ENCODE results near the gene AKIRIN2. TPM values are rescaled to one million over a fixed set of nuclear protein-coding genes. Genes with fewer than 3 reads are reported as not detected.

AKIRIN2 gene
- total and polyA plus RNA-seq, 2 donors (not counting 1 experiment from before 2014, with no cell fraction given): 82.2 to 108 TPM

DNA sequence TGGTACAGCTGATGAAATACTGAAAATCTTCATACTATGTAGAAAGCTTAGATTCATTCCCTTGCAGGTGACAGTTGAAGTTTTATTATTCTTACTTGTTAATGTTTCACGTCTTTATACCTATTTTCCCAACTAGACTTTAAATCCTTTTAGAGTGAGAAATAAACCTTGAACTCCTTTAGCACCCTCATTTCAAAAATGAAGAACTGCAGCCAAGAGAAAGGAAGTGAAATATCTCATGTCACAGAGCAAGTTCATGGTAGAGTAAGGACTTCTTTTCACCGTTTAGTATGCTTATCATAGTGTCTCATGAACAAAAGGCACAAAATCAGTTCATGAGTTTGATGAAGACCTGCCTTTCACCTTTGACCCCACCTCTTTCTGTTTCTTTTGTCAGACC lies 73.6 kb downstream of the AKIRIN2 start:
- ChIA-PET CTCF (no interaction called here), POLR2A (no interaction called here)
- WGBS (ENCODE audit: insufficient coverage): no CpG with 5 or more reads among the region's 2 CpGs
- no peak overlapping the region for H3K27ac Mint-ChIP-seq
- no peaks in the 10 kb centered on the region for H3K4me1 Mint-ChIP-seq
- no peaks in the 10 kb centered on the region for H4K20me1 ChIP-seq (ENCODE audit: control insufficient read depth, insufficient read depth, low read length, poor library complexity, severe bottlenecking)
- H3K27ac ChIP-seq (ENCODE audit: low read length in 2 of 2): no peak overlapping the region
- H3K36me3 ChIP-seq (replicated peaks in 1 of 2; ENCODE audit: control extremely low read depth in 1 of 2, control insufficient read depth in 1 of 2, extremely low read depth in 1 of 2, insufficient read depth in 2 of 2, low read length in 1 of 2): peaks cover 0 to 9% of the 10 kb centered on the region in 2 experiments
- H3K9ac ChIP-seq (ENCODE audit: low read length): no peak overlapping the region
- DNase-seq (no peak), ATAC-seq (ENCODE audit: low read depth) (no peak)
- no peak for TF ChIP-seq EZH2 (IDR thresholded peaks at IDR 0.05; ENCODE audit: borderline replicate concordance, insufficient read depth, low read depth, low read length, poor library complexity, severe bottlenecking)
- TF ChIP-seq, protein P1, sequence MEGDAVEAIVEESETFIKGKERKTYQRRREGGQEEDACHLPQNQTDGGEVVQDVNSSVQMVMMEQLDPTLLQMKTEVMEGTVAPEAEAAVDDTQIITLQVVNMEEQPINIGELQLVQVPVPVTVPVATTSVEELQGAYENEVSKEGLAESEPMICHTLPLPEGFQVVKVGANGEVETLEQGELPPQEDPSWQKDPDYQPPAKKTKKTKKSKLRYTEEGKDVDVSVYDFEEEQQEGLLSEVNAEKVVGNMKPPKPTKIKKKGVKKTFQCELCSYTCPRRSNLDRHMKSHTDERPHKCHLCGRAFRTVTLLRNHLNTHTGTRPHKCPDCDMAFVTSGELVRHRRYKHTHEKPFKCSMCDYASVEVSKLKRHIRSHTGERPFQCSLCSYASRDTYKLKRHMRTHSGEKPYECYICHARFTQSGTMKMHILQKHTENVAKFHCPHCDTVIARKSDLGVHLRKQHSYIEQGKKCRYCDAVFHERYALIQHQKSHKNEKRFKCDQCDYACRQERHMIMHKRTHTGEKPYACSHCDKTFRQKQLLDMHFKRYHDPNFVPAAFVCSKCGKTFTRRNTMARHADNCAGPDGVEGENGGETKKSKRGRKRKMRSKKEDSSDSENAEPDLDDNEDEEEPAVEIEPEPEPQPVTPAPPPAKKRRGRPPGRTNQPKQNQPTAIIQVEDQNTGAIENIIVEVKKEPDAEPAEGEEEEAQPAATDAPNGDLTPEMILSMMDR (IDR thresholded peaks at IDR 0.05): no peak
- no peaks in the 10 kb centered on the region for H3K27me3 Mint-ChIP-seq
- no peaks in the 10 kb centered on the region for H3K9me3 Mint-ChIP-seq (ENCODE audit: insufficient read depth)
- H3K4me2 ChIP-seq (replicated peaks; ENCODE audit: low read depth, low read length, poor library complexity, severe bottlenecking): no peak overlapping the region
- no peak overlapping the region for H3K4me3 ChIP-seq (ENCODE audit: control extremely low read depth in 1 of 5, extremely low read depth in 1 of 5, insufficient read depth in 1 of 5, low read depth in 2 of 5, low read length in 4 of 5)
- H3K4me3 Mint-ChIP-seq: no peak overlapping the region
- no peaks in the 10 kb centered on the region for H3K9me3 ChIP-seq (ENCODE audit: control extremely low read depth in 1 of 3, control insufficient read depth in 2 of 3, insufficient read depth in 1 of 3, low read length in 2 of 3)
- H3K79me2 ChIP-seq (ENCODE audit: control insufficient read depth, insufficient read depth, low read length): no peaks in the 10 kb centered on the region
- no peak overlapping the region for H2AFZ ChIP-seq (ENCODE audit: insufficient read depth, low read depth, low read length, poor library complexity, severe bottlenecking)
- intact Hi-C loops (cut with micrococcal nuclease): no loop called here
- H3K4me1 ChIP-seq (ENCODE audit: control insufficient read depth in 2 of 2, insufficient read depth in 2 of 2, low read length in 2 of 2): no peaks in the 10 kb centered on the region
- no peaks in the 10 kb centered on the region for H3K27me3 ChIP-seq (replicated peaks in 1 of 4; ENCODE audit: control extremely low read depth in 1 of 4, control insufficient read depth in 3 of 4, insufficient read depth in 4 of 4, low read length in 3 of 4)

Small RNA genes within 50 kb of the gene (small RNA-seq; reads per million reads assigned to genes)
- gene RF01210 (ENCODE audit: insufficient read length, low read depth, low replicate concordance): not detected

Other genes starting within 250 kb of the AKIRIN2 start
- gene SLC35A1, start 229.3 kb downstream of the AKIRIN2 start, total RNA-seq: 15.1 and 15.6 TPM in 2 replicates
- 9.1 and 13.8 TPM in 2 replicates for gene SLC35A1, start 229.3 kb downstream of the AKIRIN2 start, polyA plus RNA-seq
- gene RARS2, start 112.2 kb downstream of the AKIRIN2 start, total RNA-seq: 37.9 and 38.7 TPM in 2 replicates
- 7.1 and 8.1 TPM in 2 replicates for gene RARS2, start 112.2 kb downstream of the AKIRIN2 start, polyA plus RNA-seq
- 27.8 and 31.2 TPM in 2 replicates for gene ORC3, start 112.1 kb downstream of the AKIRIN2 start, total RNA-seq
- gene ORC3, start 112.1 kb downstream of the AKIRIN2 start, polyA plus RNA-seq: 15.4 and 16.1 TPM in 2 replicates